ENCODE results near the gene EMILIN1.

EMILIN1 gene

GRCh38 chr2:27091746-27092695 is 13.6 kb downstream of the EMILIN1 start:
- TF ChIP-seq CTCF (conservative IDR thresholded peaks at IDR 0.05; ENCODE audit: low read length): no peak
- H3K4me3 ChIP-seq (ENCODE audit: low read length): no peak overlapping the region
- no peak for DNase-seq (ENCODE audit: low read depth)

DNA sequence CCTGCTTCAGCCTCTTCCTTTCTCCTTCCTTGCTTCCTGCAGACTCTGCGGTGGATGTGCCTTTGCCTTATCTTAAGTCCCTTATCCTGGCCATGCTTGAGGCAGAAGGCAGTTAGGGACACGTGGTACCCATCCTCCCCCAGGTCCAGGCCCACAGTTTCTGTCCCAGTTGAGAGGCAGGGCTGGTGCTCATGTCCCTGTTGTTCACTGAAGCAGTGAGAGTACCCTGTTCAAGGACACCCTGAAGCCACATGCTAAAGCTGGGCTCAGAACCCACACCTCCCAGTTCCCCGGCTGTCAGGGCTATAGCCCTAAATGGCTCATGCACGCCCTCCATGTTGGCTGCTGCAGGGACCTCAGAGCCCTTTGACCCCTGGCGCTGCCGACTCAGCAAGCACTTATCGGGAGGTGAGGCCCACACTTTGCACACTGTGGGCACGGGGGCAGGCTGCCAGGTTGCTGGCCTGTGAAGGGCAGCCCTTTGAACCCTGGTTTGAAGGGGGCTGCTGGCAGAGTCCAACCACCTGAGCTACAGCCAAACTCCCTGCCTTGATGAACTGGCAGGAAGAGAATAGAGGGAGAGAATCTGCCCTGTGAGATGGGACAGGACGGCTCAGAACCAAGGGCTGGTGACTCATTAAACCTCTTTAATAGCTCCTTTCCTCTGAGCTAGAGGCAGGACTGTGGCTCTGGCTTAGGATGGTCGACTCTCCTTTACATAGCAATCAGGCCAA is 14.4 kb downstream of the EMILIN1 start:
- no peak for TF ChIP-seq CTCF (conservative IDR thresholded peaks at IDR 0.05; ENCODE audit: low read length)
- DNase-seq (ENCODE audit: low read depth): no peak
- no peak overlapping the region for H3K4me3 ChIP-seq (ENCODE audit: low read length)

GRCh38 chr2:27093430-27094352 is 15.3 kb downstream of the EMILIN1 start:
- no peak for DNase-seq (ENCODE audit: low read depth)
- no peak for TF ChIP-seq CTCF (conservative IDR thresholded peaks at IDR 0.05; ENCODE audit: low read length)
- no peak overlapping the region for H3K4me3 ChIP-seq (ENCODE audit: low read length)

DNA sequence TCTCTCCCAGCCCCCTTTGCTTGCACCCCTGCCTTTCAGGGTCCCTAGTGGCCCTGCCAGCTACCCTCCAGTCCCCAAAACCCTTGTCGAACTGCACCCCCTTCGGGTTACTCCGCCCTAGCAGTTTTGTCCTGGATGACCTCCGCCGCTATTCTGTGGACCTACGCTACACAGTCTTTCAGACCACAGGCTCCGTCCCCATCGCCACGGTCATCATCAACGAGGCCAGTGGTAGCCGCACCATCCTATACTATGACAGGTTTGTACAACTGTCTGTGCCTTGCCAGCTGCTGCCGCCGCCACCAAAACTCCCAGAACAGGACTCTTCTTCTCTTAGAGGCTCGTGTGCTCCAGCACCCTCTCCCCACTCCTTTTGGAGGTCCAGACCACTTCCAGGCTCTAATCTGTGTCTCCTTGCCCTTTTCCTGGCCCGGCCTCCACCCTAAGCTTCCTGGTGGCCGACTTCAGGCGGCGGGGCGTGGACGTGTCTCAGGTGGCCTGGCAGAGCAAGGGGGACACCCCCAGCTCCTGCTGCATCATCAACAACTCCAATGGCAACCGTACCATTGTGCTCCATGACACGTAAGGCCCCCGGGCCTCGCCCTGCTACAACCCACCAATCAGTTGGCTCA is 16.1 kb downstream of the EMILIN1 start:
- TF ChIP-seq CTCF (conservative IDR thresholded peaks at IDR 0.05; ENCODE audit: low read length): no peak
- H3K4me3 ChIP-seq (ENCODE audit: low read length): no peak overlapping the region

DNA sequence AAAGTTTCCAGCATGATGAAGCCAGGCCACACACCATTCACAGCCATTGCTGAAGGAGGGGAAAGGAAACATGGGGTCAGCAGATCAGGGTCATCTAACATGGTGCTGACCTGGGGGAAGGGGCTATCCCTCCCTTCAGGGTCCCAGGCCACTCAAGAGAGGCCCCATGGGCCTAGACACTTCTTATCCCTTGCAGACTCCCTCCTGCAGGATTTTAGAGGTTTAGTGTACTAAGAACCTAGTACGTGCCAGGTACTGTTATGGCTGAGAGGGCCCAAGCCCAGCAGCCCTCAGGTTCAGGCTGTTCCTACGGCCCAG is 17.0 kb downstream of the EMILIN1 start:
- no peak for TF ChIP-seq CTCF (conservative IDR thresholded peaks at IDR 0.05; ENCODE audit: low read length)
- no peak for DNase-seq (ENCODE audit: low read depth)
- H3K4me3 ChIP-seq (ENCODE audit: low read length): no peak overlapping the region

More for the DNA sequence above, 16.1 kb downstream of the EMILIN1 start:
- no peak for DNase-seq (ENCODE audit: low read depth)
